DMS79 treated with DMSO at 0.1 percent for 48 hours (cell line): ENCODE data around the gene PAM.
A peak's percentile ranks its signal among the peaks of the same experiment; 100 is the strongest.
"Not testable (repeated sequence)": the region's sequence is repeated elsewhere in the genome, so short reads cannot be mapped to it uniquely, and the experiment has no call there.

ENCODE experiments used
- DNase-seq: peaks from one replicate; lab custom pipeline; 2025; lab: John Stamatoyannopoulos, UW

PAM gene

DNA sequence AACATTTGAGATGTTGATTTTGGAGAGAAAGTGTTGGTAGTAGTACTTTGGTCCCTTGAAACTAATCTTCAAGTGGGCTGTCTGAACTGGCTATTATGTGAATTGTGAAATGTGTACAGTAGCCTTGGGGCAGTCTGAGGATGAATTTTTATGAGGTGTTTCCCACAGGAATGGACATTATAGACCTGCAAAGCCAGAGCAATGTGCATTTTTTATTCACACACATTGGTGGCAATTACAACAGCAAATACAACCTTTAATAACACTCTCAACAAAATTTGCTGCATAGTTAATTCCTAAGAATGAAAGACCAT lies 147.0 kb downstream of the PAM start:
- no peak for DNase-seq

- DNase-seq = no peak
These were observed 147.5 kb downstream of the PAM start for GRCh38 chr5:102902647-102903046.

DNA sequence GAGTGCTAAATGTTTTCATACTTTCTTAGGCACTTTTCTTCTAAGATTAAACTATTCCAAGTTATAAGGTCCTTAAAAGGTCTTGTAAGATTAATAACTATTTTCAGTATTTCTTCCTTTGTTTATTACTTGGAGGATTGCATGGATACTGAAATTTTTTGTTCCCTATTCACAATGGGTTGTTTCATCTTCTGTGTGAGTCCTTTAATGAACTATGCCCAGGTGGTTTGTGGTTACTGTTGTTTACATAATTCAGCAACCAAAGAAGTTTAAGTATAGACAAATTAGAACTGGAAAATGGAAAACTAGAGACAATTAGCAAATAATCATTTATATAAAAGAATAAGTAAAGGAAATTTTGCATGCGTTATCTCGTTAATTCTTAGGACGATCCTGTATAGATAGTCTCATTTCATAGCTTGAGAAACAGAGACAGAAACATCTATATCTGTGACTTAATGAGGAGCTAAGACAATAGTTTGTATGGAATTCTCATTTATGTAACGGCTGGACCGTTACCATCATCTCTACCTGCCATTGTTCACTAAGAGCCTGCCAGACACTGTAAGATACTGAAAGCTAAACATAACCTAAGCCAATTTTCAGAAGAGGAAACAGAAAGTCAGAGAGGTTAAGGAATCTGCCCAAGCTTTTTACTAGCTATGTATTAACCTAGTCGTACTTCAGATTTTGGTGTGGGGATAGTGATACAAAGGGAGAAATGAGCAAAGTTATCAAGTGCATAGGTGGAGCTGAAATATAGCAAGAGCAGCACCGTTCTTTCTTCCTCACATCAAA lies 148.2 kb downstream of the PAM start:
- DNase-seq = peak; percentile 15

GRCh38 chr5:102905056-102905455 lies 150.0 kb downstream of the PAM start:
- no peak for DNase-seq

DNA sequence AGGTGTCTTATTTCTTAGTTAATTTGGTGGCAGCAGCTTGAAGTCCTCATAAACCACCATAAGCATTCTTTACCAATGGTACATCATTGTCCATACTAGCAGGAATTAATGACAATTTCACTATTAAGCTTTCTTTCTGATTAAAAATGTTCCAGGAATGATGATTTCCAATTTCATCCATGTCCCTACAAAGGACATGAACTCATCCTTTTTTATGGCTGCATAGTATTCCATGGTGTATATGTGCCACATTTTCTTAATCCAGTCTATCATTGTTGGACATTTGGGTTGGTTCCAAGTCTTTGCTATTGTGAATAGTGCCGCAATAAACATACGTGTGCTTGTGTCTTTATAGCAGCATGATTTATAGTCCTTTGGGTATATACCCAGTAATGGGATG lies 152.0 kb downstream of the PAM start:
- not testable (repeated sequence) for DNase-seq

GRCh38 chr5:102910240-102911226 lies 155.4 kb downstream of the PAM start:
- DNase-seq = no peak

DNA sequence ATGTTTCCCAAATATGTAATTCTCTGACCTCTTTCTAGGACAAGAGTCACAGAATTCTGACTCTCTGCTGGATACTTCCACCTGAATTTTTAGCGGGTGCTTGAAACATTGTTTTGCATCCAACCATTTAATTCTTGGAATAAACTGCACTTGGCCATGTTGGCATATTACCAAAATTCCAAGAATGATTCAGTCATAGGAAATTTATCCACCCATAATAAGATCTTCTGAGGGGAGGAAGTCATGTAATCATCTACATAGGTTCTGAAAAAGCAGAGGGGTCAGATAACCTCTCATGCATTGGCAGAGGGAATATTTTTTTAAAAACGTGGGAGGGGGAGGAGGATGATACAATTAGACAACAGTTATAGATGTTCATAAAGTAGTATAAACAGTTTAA lies 156.9 kb downstream of the PAM start:
- DNase-seq = no peak

- DNase-seq = no peak
These were observed 161.0 kb downstream of the PAM start for GRCh38 chr5:102916109-102916508.

DNA sequence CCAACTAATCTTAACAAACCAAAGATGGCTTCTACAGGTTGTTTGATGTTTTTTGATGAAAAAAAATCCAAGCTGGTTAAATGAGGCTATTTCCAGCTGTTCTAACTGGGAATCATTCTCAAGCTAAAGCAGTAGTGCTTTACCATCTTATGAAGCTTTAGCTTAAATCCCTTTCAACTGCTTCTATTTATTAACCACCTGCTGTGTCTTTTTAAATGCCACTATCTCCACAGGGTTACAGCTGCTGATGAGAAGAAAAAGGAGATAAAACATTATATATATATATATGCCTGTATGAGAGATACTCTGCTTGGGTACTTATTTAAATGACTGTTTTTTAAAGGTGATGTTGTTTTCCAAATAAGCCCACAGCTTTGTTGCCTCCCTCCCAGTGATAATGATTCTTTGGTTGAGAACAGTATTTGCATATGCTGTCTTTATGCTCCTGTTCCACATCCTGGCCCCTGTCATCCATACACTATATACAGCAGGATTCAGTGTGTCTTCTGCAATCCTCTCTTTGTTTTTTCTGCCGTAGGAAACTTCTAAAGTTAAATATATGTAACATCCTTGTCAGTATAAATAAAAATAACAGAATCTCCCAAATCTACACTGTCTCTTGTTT lies 164.0 kb downstream of the PAM start:
- no peak for DNase-seq

- no peak for DNase-seq
These were observed 165.7 kb downstream of the PAM start for GRCh38 chr5:102920762-102921161.

DNA sequence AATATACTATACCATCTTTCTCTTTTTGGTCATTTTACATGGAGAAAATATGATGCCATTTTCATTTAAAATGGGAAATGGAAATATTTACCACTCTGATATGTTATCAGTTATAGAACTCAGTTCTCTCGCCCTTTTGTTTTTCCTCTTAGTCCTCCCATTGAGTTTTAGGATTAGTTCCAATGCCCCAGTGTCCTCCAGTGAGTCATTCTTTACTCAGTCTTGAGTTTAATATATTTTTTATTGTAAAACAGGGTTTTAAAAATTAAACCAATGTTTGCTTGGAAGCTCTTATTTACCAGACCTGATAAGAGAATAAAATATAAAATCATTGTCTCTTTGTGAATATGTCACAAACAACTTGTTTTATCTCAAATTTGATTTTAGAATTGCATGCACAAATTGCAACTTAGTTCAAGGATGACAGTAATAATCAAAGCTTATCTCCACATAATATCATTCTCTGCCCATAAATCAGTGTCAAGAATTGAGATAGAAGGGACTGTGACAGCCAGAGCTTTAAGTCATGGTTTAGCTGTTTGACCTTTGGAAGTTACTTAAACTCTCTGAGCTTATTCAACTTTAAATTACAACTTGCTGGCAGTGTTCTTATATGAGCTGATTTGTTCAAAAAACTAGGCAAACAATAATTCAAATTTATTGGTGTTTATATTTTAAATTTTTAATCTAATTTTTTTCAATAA lies 166.4 kb downstream of the PAM start:
- no peak for DNase-seq

DNA sequence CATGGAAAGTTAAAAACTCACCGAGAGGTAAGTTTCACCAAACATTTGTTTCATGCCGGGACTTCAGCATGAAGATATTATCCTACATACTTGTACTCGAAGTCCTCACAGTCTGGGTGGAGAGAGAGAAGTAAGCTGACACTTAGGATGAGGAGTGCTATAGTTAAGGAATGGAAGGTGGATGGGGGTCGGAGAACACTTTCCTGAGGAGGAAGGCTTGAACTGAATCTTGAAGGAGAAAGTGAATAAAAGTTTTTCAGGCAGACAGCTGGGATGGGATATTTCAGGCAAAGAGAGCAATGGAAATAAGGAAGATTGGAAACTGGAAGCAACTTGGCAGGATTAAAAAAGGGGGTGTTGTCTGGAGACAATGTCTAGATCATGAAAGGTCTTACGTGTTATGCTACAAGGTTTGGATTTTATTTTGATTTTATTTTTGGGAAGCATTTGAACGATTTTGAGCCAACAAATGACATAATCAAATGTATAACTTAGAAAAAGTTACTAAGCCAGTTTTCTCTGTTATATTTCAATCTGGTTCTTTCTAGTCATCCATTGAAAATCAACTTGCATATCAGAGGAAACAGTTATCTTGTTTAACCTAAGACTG lies 167.1 kb downstream of the PAM start:
- DNase-seq = no peak

- no peak for DNase-seq
These were observed 167.8 kb downstream of the PAM start for GRCh38 chr5:102922799-102923477.

- no peak for DNase-seq
These were observed 169.9 kb downstream of the PAM start for GRCh38 chr5:102924963-102925362.

- no peak for DNase-seq
These were observed 171.9 kb downstream of the PAM start for GRCh38 chr5:102927007-102927406.

- DNase-seq = no peak
These were observed 175.1 kb downstream of the PAM start for GRCh38 chr5:102930244-102930643.

DNA sequence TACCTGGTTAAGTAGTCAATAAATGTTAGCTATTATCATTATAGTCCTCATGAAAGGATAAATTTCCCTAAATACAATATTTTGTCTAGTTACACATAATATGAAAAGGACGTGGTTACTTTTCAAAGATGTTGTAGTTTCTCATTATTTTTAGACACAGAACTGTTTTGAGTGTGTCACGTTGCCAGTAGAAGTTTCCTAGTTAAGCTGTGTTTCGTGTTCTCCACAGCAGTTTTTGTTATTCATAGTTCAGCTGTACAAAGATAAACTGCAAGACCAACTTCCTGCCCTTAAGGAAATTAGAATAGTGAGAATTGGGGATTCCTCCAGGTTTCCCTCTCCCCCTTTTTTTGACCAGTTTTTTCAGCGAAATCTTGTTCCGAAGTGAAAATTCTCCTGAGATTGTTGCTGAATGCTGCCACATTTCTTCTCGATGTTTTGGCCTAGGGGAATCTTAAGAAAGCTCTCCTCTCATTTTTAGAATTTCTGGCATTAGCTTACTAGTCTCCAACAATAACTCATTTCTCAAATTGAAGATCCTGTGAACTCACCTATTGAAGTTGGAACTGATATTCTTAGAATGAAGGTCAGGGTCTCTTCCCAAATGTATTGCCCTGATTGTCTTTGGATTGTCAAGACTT lies 176.1 kb downstream of the PAM start:
- no peak for DNase-seq

DNA sequence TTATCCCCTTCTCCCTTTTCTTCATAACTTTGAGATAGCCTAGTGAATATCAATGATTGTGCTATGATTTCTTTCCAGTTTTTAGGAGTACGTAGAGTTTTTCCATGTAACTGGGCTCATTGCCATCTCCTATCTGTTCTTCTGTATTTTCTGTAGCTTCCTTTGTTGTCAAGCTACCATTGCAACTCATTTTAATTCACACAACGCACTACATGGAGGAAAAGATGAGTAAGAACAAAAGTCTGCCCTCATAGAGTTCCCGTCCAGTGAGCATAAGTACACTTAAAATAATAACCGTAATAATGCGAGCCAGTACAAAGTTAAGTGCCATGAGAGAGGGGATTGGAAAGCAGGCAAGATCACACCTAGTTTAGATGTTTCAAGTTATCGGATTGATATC lies 177.7 kb downstream of the PAM start:
- peak; percentile 16 for DNase-seq

- no peak for DNase-seq
These were observed 178.2 kb downstream of the PAM start for GRCh38 chr5:102933316-102933715.

- no peak for DNase-seq
These were observed 178.8 kb downstream of the PAM start for GRCh38 chr5:102933721-102934459.
